Cardiac muscle cell (in vitro differentiated cells and primary cell): Measurements from ENCODE around the gene IFI6. TPM values are rescaled to one million over a fixed set of nuclear protein-coding genes. Genes with fewer than 3 reads are reported as not detected.
A peak's percentile ranks its signal among the peaks of the same experiment; 100 is the strongest.
"Not testable (repeated sequence)": the region's sequence is repeated elsewhere in the genome, so short reads cannot be mapped to it uniquely, and the experiment has no call there.

ENCODE experiments used
- DNase-seq, 2 donors: peaks; one replicate each; pipeline versions ENCODE4 v3.0.0 to v3.0.0-alpha.2; 2010 to 2017; ENCODE audit warnings: low read depth in 1 of 2, low spot score in 1 of 2
- H3K27ac ChIP-seq: fragments of 200-600 bp; sonication (generic); 2 replicates; pipeline ENCODE4 v1.5.1; 2016
- H3K27me3 ChIP-seq: fragments of 200-600 bp; sonication (generic); 2 replicates; pipeline ENCODE4 v1.6.0; 2016; ENCODE audit warnings: control low read depth
- H3K36me3 ChIP-seq: fragments of 200-600 bp; sonication (generic); 2 replicates; pipeline ENCODE4 v1.5.1; 2016; ENCODE audit warnings: control low read depth
- H3K4me1 ChIP-seq: fragments of 200-600 bp; sonication (generic); 2 replicates; pipeline ENCODE4 v1.8.1; 2017; ENCODE audit warnings: low read depth, mild to moderate bottlenecking, mixed run types
- H3K4me3 ChIP-seq: fragments of 200-600 bp; sonication (generic); 2 replicates; pipeline ENCODE4 v1.5.1; 2016; ENCODE audit warnings: mild to moderate bottlenecking
- H3K9me3 ChIP-seq: fragments of 200-600 bp; sonication (generic); 2 replicates; pipeline ENCODE4 v1.5.1; 2017; ENCODE audit warnings: low read depth, mild to moderate bottlenecking, control low read depth
- CTCF ChIP-seq: IDR thresholded peaks from 2 replicates; pipeline ENCODE4 v1.5.1; 2012; ENCODE audit warnings: low read depth, mild to moderate bottlenecking, low read length
- polyA plus RNA-seq: library from polyadenylated mRNA; unstranded; fragments of >200 nt; fragmentation: Nextera tagmentation; extraction: Ambion mirVana; gene quantifications from 2 replicates; pipeline ENCODE4 v1.2.1, GENCODE V29; 2016
- total RNA-seq: library from RNA; depleted of rRNA; stranded (reverse); fragments of >200 nt; gene quantifications from 2 replicates; pipeline ENCODE4 v1.2.3, GENCODE V29; 2016

IFI6 gene
- total and polyA plus RNA-seq, 2 experiments from 2014 or later = 30.4 to 35.2 TPM

GRCh38 chr1:27626031-27626935, 45.7 kb downstream of the IFI6 start:
- H3K27ac ChIP-seq = no peak overlapping the region
- no peak overlapping the region for H3K4me3 ChIP-seq
- peak in 1 of 2 donors; percentile 18 for DNase-seq
- H3K27me3 ChIP-seq = peaks cover 3% of the 10 kb centered on the region
- no peaks in the 10 kb centered on the region for H3K4me1 ChIP-seq
- no peaks in the 10 kb centered on the region for H3K9me3 ChIP-seq
- no peaks in the 10 kb centered on the region for H3K36me3 ChIP-seq
- no peak for TF ChIP-seq CTCF

GRCh38 chr1:27624467-27625178, 47.4 kb downstream of the IFI6 start:
- DNase-seq = no peak
- Histone ChIP-seq H3K4me1 (no peaks in the 10 kb centered on the region), H3K36me3 (no peaks in the 10 kb centered on the region), H3K27ac (no peak overlapping the region), H3K9me3 (no peaks in the 10 kb centered on the region), H3K4me3 (no peak overlapping the region), H3K27me3 (no peaks in the 10 kb centered on the region)
- TF ChIP-seq CTCF = no peak

- DNase-seq = no peak
- no peak overlapping the region for H3K27ac ChIP-seq
- H3K4me1 ChIP-seq = no peaks in the 10 kb centered on the region
- no peak for TF ChIP-seq CTCF
- H3K36me3 ChIP-seq = no peaks in the 10 kb centered on the region
- H3K4me3 ChIP-seq = no peak overlapping the region
- H3K27me3 ChIP-seq = no peaks in the 10 kb centered on the region
- no peaks in the 10 kb centered on the region for H3K9me3 ChIP-seq
Measured at GRCh38 chr1:27623327-27624212, 48.4 kb downstream of the IFI6 start.

GRCh38 chr1:27622828-27623227, 49.2 kb downstream of the IFI6 start:
- Histone ChIP-seq H3K9me3 (no peaks in the 10 kb centered on the region), H3K27ac (no peak overlapping the region), H3K27me3 (no peaks in the 10 kb centered on the region), H3K4me1 (no peaks in the 10 kb centered on the region), H3K36me3 (no peaks in the 10 kb centered on the region), H3K4me3 (no peak overlapping the region)
- no peak for TF ChIP-seq CTCF
- no peak for DNase-seq

GRCh38 chr1:27621051-27621920, 50.7 kb downstream of the IFI6 start:
- H3K9me3 ChIP-seq = no peaks in the 10 kb centered on the region
- DNase-seq = peak in 1 of 2 donors; percentile 79

GRCh38 chr1:27619782-27620438, 52.1 kb downstream of the IFI6 start:
- H3K9me3 ChIP-seq, H3K27me3 ChIP-seq, H3K4me3 ChIP-seq, H3K36me3 ChIP-seq, H3K27ac ChIP-seq, DNase-seq, H3K4me1 ChIP-seq: not testable (repeated sequence)

More at GRCh38 chr1:27621051-27621920, 50.7 kb downstream of the IFI6 start:
- TF ChIP-seq CTCF = no peak
- no peaks in the 10 kb centered on the region for H3K4me1 ChIP-seq
- H3K4me3 ChIP-seq = no peak overlapping the region
- H3K27ac ChIP-seq = no peak overlapping the region
- no peaks in the 10 kb centered on the region for H3K36me3 ChIP-seq
- no peaks in the 10 kb centered on the region for H3K27me3 ChIP-seq
